Tongue (tissue), 2 donors: ENCODE data around the gene DDA1. TPM values are rescaled to one million over a fixed set of nuclear protein-coding genes. Genes with fewer than 3 reads are reported as not detected.
A peak's percentile ranks its signal among the peaks of the same experiment; 100 is the strongest.
"Not testable (repeated sequence)": the region's sequence is repeated elsewhere in the genome, so short reads cannot be mapped to it uniquely, and the experiment has no call there.

ENCODE experiments used
- DNase-seq: peaks from one replicate; pipeline ENCODE4 v3.0.0-alpha.2; 2015
- total RNA-seq: library from RNA; depleted of rRNA; stranded (reverse); fragments of >200 nt; gene quantifications from one replicate; pipeline ENCODE4 v1.2.3, GENCODE V29; 2014

Gene DDA1
- total RNA-seq, 1 donor from 2014 or later = 7.6 TPM

DNA sequence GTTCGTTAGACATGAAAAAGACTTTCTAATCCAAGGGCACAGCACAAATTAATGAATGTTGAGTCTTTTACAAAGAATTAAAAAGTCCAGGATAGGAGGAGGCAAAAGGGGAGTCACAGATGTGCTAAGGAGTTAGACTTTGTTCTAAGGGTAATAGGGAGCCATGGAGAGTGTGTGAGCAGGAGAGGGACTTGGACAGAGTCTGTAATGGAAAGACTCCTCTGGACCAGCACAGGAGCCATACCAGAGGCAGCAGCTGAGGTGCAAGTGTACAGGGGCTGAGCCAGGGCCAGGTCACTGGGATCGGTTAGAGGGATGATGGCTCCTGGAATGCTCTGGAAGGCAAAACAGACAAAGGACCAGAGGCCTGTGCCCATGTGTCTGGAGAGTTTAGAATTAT lies 38.5 kb downstream of the DDA1 start:
- no peak for DNase-seq

- DNase-seq = peak; percentile 46
Measured at GRCh38 chr19:17348700-17349099, 39.3 kb downstream of the DDA1 start.

- no peak for DNase-seq
Measured at GRCh38 chr19:17351815-17352435, 42.6 kb downstream of the DDA1 start.

DNA sequence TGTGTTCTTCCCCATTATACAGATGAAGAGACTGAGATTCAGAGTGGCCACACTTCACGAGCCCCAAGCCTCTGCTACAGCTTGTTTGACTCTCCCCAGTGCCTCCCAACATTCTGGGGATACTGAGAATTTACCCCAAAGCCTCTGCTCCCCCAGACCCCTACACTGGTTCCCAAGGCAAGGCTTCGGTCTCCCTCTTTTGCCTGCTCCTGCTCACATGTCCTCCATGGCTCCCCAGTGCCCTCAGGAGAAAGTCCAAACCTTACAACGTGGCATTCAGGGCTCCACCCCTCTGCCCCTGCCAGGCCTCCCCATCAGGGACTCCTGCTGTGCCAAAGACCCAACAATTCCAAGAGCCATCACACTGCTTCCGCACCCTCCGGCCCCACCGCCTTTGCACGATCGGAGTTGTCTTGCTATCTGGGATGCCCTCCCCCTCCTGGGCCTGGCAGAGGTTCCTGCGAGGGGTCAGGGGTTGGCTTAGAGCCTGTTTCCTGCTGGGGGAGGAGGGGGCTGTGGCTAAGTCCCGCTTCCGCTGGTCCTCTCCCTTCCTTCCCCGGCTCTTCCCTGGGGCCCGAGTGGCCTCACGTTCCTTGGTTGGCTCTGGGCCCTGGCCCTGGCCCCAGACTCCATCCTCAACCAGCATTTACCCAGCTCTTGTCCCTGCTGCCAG lies 43.4 kb downstream of the DDA1 start:
- no peak for DNase-seq

- DNase-seq = no peak
Measured at GRCh38 chr19:17353386-17353785, 44.0 kb downstream of the DDA1 start.

GRCh38 chr19:17357078-17357666 lies 47.8 kb downstream of the DDA1 start:
- no peak for DNase-seq

- peak; percentile 31 for DNase-seq
Measured at GRCh38 chr19:17357724-17358123, 48.4 kb downstream of the DDA1 start.

DNA sequence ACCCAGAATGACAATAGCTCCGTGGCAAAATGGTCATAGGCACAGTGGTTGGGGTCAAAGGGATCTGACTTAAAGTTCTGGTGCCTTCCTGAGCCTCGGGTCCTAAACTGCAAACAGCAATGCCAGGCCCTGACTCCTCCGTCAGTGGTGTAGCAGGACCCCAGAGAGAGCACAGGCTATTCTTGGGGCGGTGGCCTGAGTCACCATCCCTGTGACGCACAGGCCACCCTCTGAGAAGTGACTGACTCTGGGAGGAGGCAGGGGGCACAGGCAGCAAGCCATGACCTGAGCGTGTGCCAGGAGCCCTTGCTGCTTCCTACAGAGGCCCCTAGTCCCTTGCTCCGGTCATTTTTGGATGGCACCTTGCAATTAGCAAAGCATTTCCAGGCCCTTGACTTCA lies 49.0 kb downstream of the DDA1 start:
- DNase-seq = no peak

DNA sequence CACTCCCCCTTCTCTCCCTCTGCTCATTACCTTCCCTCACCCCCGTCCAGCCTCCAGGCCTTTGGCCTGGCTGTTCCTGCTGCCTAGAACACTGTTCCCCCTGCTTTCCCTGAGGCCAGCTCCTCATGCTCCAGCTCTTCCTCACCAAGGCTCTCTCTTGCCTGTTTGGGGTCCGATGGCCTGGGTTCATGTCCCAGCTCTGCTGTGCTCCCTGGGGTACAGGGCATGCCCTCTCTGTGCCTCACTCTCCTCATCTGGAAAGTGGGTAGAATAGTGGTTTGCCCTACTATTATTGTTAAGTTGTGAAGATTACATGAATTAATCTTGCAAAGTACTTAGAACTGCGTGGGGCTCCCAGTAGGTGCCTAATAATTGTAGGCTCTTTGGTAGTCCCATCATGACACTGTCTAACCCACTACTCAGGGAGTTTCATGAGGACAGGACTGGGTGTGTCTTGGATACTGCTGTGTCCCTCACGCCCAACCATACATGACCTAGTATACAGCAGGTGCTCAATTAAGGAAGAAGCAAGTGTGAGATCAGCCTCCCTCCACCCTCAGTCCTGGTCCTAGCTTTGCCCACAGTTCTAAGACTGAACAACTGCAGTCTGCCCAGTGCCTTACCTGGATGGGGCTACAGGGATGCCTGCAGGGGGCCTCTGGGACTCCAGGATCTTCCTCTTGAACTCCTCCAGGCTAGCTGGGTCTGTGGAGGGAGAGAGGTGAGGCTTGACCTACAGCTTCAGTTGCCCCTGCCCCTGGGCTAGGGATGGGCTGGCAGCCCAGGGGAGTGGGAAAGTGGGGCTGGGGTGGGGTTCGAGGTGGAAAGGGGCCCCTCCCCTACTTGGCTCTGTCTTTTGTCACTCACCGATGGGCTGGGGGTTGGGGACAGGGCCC lies 50.8 kb downstream of the DDA1 start:
- no peak for DNase-seq

DNA sequence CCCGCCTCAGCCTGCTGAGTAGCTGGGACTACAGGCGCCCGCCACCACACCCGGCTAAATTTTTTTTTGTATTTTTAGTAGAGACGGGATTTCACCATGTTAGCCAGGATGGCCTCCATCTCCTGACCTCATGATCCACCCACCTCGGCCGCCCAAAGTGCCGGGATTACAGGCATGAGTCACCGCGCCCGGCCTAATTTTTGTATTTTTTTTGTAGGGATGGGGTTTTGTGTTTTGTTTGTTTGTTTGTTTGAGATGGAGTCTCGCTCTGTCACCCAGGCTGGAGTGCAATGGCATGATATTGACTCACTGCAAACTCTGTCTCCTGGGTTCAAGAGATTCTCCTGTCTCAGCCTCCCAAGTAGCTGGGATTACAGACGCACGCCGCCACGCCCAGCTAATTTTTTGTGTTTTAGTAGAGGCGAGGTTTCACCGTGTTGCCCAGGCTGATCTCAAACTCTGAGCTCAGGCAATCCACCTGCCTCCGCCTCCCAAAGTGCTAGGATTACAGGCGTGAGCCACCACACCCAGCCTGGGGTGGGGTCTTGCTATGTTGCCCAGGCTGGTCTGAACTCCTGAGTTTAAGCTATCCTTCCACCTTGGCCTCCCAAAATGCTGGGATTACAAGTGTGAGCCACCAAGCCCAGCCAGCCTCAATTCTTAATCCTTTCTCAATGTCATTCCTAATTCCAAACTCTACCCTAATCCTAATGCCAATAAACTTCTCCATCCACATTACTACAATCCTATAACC lies 54.7 kb downstream of the DDA1 start:
- DNase-seq = not testable (repeated sequence)

DNA sequence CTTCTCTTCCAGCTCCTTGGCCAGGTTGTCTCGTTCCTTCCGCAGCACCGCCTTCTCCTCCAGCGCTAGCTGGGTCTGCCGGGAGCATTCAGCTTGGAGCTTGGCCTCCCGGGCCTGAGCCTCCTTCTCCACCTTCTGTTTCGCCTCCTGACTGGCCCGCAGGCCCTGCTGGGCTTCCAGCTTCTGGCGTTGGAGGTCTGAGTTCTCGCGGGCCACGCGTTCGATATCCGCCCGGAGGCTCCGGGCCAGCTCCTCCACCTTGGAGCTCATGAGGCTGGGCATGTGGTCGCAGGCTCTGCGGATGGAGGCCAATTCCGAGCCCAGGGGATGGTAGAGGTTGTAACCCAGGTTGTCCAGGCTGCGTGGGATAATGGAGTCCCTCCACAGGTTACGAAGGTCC lies 56.0 kb downstream of the DDA1 start:
- no peak for DNase-seq

DNA sequence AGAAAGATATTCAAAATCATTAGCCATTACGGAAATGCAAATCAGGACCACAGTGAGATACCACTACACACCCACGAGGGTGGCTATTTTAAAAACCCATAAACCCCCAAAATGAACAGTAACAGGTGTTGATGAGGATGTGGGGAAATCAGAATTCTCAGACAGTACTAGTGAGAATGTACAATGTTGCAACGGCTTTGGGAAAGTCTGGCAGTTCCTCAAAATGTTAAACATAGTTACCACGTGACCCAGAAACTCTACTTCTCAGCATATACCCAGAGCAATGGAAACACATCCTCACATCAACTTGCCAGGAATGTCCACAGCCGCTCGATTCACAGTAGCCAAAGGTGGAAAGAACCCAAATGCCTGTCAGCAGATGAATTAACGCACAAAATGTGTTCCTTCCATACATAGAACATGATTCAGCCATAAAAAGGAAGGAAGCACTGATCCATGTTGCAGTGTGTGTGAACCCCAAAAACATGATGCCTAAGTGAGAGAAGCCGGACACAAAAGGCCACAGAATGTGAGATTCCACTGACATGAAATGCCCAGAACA lies 60.7 kb downstream of the DDA1 start:
- DNase-seq = peak; percentile 64

Other genes with a start within 250 kb of the DDA1 start
- gene HAUS8, start 234.1 kb upstream of the DDA1 start, total RNA-seq = 5.1 TPM
- 24.1 TPM for gene MYO9B, start 233.8 kb upstream of the DDA1 start, total RNA-seq
- gene USE1, start 94.2 kb upstream of the DDA1 start, total RNA-seq = 21.7 TPM
- 5.3 TPM for gene OCEL1, start 83.3 kb upstream of the DDA1 start, total RNA-seq
- gene NR2F6, start 63.6 kb upstream of the DDA1 start, total RNA-seq = 35.0 TPM
- gene USHBP1, start 44.8 kb upstream of the DDA1 start, total RNA-seq = 12.3 TPM
- gene BABAM1, start 42.1 kb upstream of the DDA1 start, total RNA-seq = 70.7 TPM
- gene ANKLE1, start 27.7 kb upstream of the DDA1 start, total RNA-seq = 0.62 TPM
- 15.6 TPM for gene ABHD8, start 6.1 kb upstream of the DDA1 start, total RNA-seq
- 38.9 TPM for gene MRPL34, start 3.7 kb upstream of the DDA1 start, total RNA-seq
- gene ANO8, start 25.3 kb downstream of the DDA1 start, total RNA-seq = 8.5 TPM
- 17.3 TPM for gene GTPBP3, start 28.0 kb downstream of the DDA1 start, total RNA-seq
- 39.2 TPM for gene PLVAP, start 67.8 kb downstream of the DDA1 start, total RNA-seq
- not detected for gene CCDC194, start 84.6 kb downstream of the DDA1 start, total RNA-seq
- 6.3 TPM for gene BST2, start 96.1 kb downstream of the DDA1 start, total RNA-seq
- 26.8 TPM for gene MVB12A, start 110.5 kb downstream of the DDA1 start, total RNA-seq
- gene TMEM221, start 139.1 kb downstream of the DDA1 start, total RNA-seq = 3.3 TPM
- not detected for gene NXNL1, start 151.4 kb downstream of the DDA1 start, total RNA-seq
- 45.7 TPM for gene SLC27A1, start 161.0 kb downstream of the DDA1 start, total RNA-seq
- 35.1 TPM for gene PGLS, start 202.1 kb downstream of the DDA1 start, total RNA-seq
- 66.3 TPM for gene COLGALT1, start 246.1 kb downstream of the DDA1 start, total RNA-seq